Right renal pelvis (tissue), 4 donors: ENCODE results near the gene SLC1A1. TPM values are rescaled to one million over a fixed set of nuclear protein-coding genes. Genes with fewer than 3 reads are reported as not detected.
"Not testable (repeated sequence)": the region's sequence is repeated elsewhere in the genome, so short reads cannot be mapped to it uniquely, and the experiment has no call there.

Experiments
- DNase-seq, 4 donors: peaks; one replicate each; pipeline ENCODE4 v3.0.0-alpha.2; 2013; ENCODE audit warnings: low read depth in 4 of 4, low spot score in 3 of 4, missing footprints in 1 of 4
- polyA plus RNA-seq, 4 donors: library from polyadenylated mRNA; unstranded; fragments of 120-200 nt; gene quantifications; one replicate each; pipeline ENCODE4 v1.2.1, GENCODE V29; 2013; ENCODE audit not compliant: insufficient read length in 4 of 4

Gene SLC1A1
- polyA plus RNA-seq, 4 donors: 21.2 to 24.5 (median 21.4) TPM

- DNase-seq: no peak
Measured at GRCh38 chr9:4504250-4504649, 14.0 kb downstream of the SLC1A1 start.

GRCh38 chr9:4506490-4506889, 16.2 kb downstream of the SLC1A1 start:
- no peak for DNase-seq

GRCh38 chr9:4507306-4508130, 17.2 kb downstream of the SLC1A1 start:
- DNase-seq: no peak

- DNase-seq: no peak
Measured at GRCh38 chr9:4508246-4508906, 18.1 kb downstream of the SLC1A1 start.

GRCh38 chr9:4508907-4509589, 18.8 kb downstream of the SLC1A1 start:
- no peak for DNase-seq

GRCh38 chr9:4509590-4509984, 19.3 kb downstream of the SLC1A1 start:
- DNase-seq: no peak

GRCh38 chr9:4510546-4511322, 20.5 kb downstream of the SLC1A1 start:
- no peak for DNase-seq

GRCh38 chr9:4514252-4515128, 24.2 kb downstream of the SLC1A1 start:
- DNase-seq: no peak

- DNase-seq: no peak
Measured at GRCh38 chr9:4515958-4516375, 25.7 kb downstream of the SLC1A1 start.

- DNase-seq: no peak
Measured at GRCh38 chr9:4517274-4517673, 27.0 kb downstream of the SLC1A1 start.

- no peak for DNase-seq
Measured at GRCh38 chr9:4519604-4520003, 29.3 kb downstream of the SLC1A1 start.

GRCh38 chr9:4520055-4520454, 29.8 kb downstream of the SLC1A1 start:
- DNase-seq: no peak

- no peak for DNase-seq
Measured at GRCh38 chr9:4530375-4530774, 40.1 kb downstream of the SLC1A1 start.

GRCh38 chr9:4530831-4531230, 40.6 kb downstream of the SLC1A1 start:
- DNase-seq: not testable (repeated sequence)

- not testable (repeated sequence) for DNase-seq
Measured at GRCh38 chr9:4531355-4531754, 41.1 kb downstream of the SLC1A1 start.

- not testable (repeated sequence) for DNase-seq
Measured at GRCh38 chr9:4533881-4534280, 43.6 kb downstream of the SLC1A1 start.

GRCh38 chr9:4536196-4536595, 45.9 kb downstream of the SLC1A1 start:
- DNase-seq: not testable (repeated sequence)

GRCh38 chr9:4537581-4537980, 47.3 kb downstream of the SLC1A1 start:
- DNase-seq: no peak

- DNase-seq: no peak
Measured at GRCh38 chr9:4538107-4538506, 47.8 kb downstream of the SLC1A1 start.

- DNase-seq: no peak
Measured at GRCh38 chr9:4538621-4539020, 48.4 kb downstream of the SLC1A1 start.
